T-helper 1 cell treated with Interleukin-12 subunit alpha and Interleukin-12 subunit beta and Interleukin-4 antibody, amounts not matched to agents 30 μg/mL and 1 μg/mL, for 36 hours (primary cell): ENCODE results near the gene EXOC3L1.

Experiments
- H3K27ac Mint-ChIP-seq: one replicate; pipeline ENCODE4 v1.8.0; 2021; ENCODE audit warnings: mild to moderate bottlenecking, mixed read lengths
- H3K27me3 Mint-ChIP-seq: one replicate; pipeline ENCODE4 v1.8.0; 2021; ENCODE audit warnings: low read depth, mixed read lengths
- H3K36me3 Mint-ChIP-seq: one replicate; pipeline ENCODE4 v1.8.0; 2021; ENCODE audit warnings: low read depth, mixed read lengths
- H3K4me1 Mint-ChIP-seq: one replicate; pipeline ENCODE4 v1.8.0; 2021; ENCODE audit warnings: low read depth, mixed read lengths
- H3K4me3 Mint-ChIP-seq: one replicate; pipeline ENCODE4 v1.8.0; 2021; ENCODE audit warnings: mild to moderate bottlenecking, moderate library complexity, mixed read lengths
- H3K9me3 Mint-ChIP-seq: one replicate; pipeline ENCODE4 v1.8.0; 2021; ENCODE audit warnings: mixed read lengths

EXOC3L1 gene, protein sequence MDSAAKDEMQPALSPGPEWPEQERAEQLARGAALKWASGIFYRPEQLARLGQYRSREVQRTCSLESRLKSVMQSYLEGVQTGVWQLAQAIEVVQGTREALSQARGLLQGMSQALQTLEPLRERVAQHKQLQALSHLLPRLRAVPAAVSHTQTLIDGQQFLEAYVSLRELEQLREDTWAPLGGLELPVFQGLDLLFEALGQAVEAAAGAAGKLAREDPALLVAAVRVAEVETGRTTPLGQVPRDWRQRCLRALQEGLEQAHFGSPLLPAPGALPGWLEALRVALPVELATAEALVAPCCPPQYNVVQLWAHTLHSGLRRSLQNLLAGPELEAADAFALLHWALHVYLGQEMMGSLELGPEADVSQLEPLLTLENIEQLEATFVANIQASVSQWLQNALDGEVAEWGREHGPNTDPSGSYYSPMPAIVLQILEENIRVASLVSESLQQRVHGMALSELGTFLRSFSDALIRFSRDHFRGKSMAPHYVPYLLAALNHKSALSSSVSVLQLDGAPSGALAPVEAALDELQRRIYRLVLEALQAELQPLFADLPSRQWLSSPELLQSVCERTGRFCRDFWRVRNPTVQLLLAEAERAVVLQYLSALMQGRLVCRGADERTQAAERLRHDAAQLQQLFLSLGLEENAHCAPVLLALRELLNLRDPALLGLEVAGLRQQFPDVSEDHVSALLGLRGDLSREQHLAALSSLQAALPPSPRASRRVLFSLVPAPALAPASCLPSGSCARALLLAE

GRCh38 chr16:67190041-67190440, at the start of gene EXOC3L1:
Gene EXOC3L1, minus strand, starts transcription at chr16:67190136. Its CDS starts 460 bp downstream, at chr16:67189676.
- Mint-ChIP-seq H3K36me3 (peaks cover 17% of the 10 kb centered on the region), H3K4me3 (no peak within 1 kb of the TSS), H3K27me3 (peaks cover 8% of the 10 kb centered on the region), H3K27ac (no peak within 1 kb of the TSS), H3K9me3 (no peaks in the 10 kb centered on the region), H3K4me1 (peaks cover 29% of the 10 kb centered on the region)

GRCh38 chr16:67238806-67239470, 49.0 kb upstream of the EXOC3L1 start:
- no peaks in the 10 kb centered on the region for H3K27me3 Mint-ChIP-seq
- H3K9me3 Mint-ChIP-seq: no peaks in the 10 kb centered on the region
- H3K4me3 Mint-ChIP-seq: no peak overlapping the region
- H3K36me3 Mint-ChIP-seq: peaks cover 23% of the 10 kb centered on the region
- H3K4me1 Mint-ChIP-seq: peaks cover 33% of the 10 kb centered on the region
- no peak overlapping the region for H3K27ac Mint-ChIP-seq

DNA sequence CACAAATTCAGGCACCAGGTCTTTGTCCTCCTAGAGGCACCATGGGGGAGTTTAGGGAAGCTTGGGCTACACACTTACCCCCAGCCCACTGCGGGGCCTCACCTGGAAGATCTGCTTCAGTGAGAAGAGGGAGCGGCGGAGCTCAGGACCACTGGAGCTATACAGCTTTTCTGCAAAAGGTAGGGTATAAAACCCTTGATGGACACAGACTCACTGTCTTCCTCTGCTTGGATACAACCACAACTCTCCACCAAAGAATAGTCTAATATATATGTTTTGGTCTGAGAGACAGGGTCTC, 48.3 kb upstream of the EXOC3L1 start:
- Mint-ChIP-seq H3K9me3 (no peaks in the 10 kb centered on the region), H3K4me1 (peaks cover 26% of the 10 kb centered on the region), H3K36me3 (peaks cover 26% of the 10 kb centered on the region), H3K27me3 (no peaks in the 10 kb centered on the region), H3K27ac (no peak overlapping the region), H3K4me3 (no peak overlapping the region)

GRCh38 chr16:67237396-67238277, 47.7 kb upstream of the EXOC3L1 start:
- H3K4me1 Mint-ChIP-seq: peaks cover 26% of the 10 kb centered on the region
- no peak overlapping the region for H3K27ac Mint-ChIP-seq
- H3K36me3 Mint-ChIP-seq: peaks cover 28% of the 10 kb centered on the region
- H3K27me3 Mint-ChIP-seq: no peaks in the 10 kb centered on the region
- no peaks in the 10 kb centered on the region for H3K9me3 Mint-ChIP-seq
- no peak overlapping the region for H3K4me3 Mint-ChIP-seq

DNA sequence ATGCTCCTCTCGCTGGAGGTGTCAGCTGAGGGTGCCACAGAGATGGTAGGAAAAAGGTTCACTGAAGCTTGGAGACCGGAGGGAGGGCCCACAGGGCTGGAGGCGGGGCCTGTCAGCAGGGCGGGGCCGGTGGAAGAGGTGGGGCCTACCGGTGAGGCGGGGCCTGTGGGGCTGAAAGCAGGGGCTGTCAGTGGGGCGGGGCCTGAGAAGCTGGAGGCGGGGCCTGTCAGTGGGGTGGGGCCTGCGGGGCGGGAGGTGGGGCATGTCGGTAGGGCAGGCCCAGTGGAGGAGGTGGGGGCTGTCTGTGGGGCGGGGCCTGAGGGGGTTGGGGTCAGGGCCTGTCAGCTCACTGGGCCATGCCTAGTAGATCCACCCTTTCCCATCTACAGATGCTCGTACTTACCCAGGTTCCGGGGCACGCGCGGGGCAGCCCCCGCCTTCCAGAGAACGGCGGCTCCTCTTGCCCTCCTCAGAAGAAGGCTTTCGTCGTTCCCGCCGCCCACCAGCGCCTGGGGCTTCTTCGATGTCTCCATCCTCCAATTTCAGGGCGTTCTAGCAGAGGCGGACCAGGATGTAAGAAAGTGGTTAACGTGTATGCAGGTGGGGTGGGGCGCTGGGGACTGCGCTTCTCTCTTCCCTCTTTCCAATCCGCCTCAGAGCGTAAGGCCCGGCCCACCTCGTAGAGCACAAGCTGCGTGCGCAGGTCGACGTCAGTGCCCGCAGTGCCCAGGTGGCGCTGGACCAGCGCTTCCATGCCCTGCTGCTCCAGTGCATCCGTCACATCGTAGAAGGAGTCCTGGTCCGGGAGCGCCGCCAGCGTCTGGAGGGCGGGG, 46.8 kb upstream of the EXOC3L1 start:
- Mint-ChIP-seq H3K36me3 (peaks cover 28% of the 10 kb centered on the region), H3K27me3 (no peaks in the 10 kb centered on the region), H3K4me1 (peaks cover 23% of the 10 kb centered on the region), H3K4me3 (peak overlapping the region; percentile 58), H3K9me3 (no peaks in the 10 kb centered on the region), H3K27ac (peak overlapping the region; percentile 83)

GRCh38 chr16:67235816-67236562, 46.1 kb upstream of the EXOC3L1 start:
- H3K36me3 Mint-ChIP-seq: peaks cover 30% of the 10 kb centered on the region
- peaks cover 18% of the 10 kb centered on the region for H3K4me1 Mint-ChIP-seq
- no peaks in the 10 kb centered on the region for H3K27me3 Mint-ChIP-seq
- no peaks in the 10 kb centered on the region for H3K9me3 Mint-ChIP-seq
- H3K27ac Mint-ChIP-seq: peak overlapping the region; percentile 83
- H3K4me3 Mint-ChIP-seq: peak overlapping the region; percentile 58

- Mint-ChIP-seq H3K27me3 (no peaks in the 10 kb centered on the region), H3K27ac (no peak overlapping the region), H3K4me3 (no peak overlapping the region), H3K36me3 (peaks cover 40% of the 10 kb centered on the region), H3K9me3 (no peaks in the 10 kb centered on the region), H3K4me1 (peaks cover 14% of the 10 kb centered on the region)
Observed at GRCh38 chr16:67234180-67234597, 44.3 kb upstream of the EXOC3L1 start.

GRCh38 chr16:67233596-67233995, 43.7 kb upstream of the EXOC3L1 start:
- Mint-ChIP-seq H3K4me3 (no peak overlapping the region), H3K27ac (no peak overlapping the region), H3K4me1 (peaks cover 14% of the 10 kb centered on the region), H3K27me3 (no peaks in the 10 kb centered on the region), H3K36me3 (peaks cover 39% of the 10 kb centered on the region), H3K9me3 (no peaks in the 10 kb centered on the region)

DNA sequence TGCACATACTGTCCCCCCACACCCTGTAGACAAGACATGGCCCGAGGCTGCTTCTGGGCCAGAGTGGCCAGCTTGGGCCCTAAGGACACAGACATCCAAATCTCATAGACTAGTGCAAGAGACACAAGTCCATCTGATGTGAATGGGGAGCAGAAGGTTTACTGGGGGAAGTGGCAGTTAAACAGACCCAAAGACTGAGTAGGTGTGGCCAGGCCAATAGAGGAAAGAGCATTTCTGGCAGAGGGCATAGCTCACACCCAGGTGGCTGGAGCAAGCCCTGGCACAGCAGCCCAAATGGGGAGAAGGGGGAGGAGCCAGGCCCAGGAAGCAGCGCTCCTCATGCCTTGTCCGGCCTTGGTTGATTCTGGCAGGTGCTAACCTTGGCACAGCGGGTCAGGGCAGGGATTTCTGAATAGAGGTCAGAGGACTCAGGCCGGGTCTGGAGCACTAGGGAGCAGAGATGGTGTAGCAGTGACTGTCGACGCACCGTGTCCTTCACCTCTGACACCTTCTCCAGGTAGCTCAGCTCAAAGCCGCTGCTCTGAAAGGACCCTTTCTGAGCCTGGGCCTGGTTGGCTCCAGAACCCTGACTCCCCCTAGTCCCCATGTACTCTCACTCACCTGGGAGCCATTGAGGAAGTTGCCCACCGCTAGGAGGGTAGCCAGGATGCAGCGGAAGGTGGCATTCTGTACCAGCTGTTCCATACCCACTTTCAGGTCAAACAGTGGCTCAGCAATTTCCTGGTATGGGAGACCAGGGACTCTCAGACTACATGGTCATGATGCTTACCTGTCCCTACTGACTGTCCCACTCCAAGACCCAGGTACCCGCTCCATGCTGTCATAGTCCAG, 41.1 kb upstream of the EXOC3L1 start:
- H3K4me3 Mint-ChIP-seq: no peak overlapping the region
- no peaks in the 10 kb centered on the region for H3K9me3 Mint-ChIP-seq
- H3K36me3 Mint-ChIP-seq: peaks cover 31% of the 10 kb centered on the region
- no peak overlapping the region for H3K27ac Mint-ChIP-seq
- peaks cover 15% of the 10 kb centered on the region for H3K4me1 Mint-ChIP-seq
- no peaks in the 10 kb centered on the region for H3K27me3 Mint-ChIP-seq

DNA sequence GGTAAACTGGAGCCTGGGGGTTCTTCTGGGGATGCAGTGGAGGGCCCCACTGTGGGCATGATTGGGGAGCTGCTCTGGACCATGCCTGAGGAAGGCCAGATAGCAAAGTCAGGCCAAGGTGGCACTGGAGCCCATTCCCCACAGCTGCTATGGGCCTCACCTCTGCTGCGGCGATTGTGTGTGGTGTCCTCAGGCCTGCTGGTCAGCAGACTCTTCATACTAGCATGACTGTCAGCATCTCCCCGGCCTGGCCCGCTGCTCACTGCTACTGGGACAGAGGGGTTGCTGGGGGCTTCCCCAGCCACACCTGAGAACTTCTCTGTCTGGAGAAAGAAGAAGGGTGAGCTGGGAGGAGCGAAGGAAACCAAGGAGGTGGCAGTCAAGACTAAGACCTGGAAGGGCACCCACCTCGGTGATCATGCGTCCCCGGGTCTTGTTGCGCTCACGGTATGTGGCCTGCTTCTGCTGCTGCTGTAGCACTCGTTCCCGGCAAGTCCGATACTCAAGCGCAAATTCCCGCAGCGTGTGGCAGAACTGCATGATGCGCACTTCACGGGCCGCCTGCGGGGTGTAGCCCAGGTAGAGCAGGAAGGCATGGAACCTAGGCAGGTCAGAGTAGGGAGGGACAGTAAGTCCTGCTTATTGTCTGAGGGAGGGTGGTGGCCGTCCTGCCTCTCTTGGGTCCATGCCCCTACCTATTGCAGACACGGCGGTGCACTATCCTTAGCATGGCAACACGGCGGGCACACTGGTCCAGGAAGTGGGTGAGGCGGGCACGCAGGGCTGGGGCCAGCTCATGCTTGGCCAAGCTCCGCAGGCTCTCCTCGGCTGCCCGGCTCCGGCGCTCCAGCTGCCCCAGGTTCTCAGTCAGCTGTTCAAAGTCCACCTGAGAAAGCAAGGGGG, 40.2 kb upstream of the EXOC3L1 start:
- Mint-ChIP-seq H3K36me3 (peaks cover 31% of the 10 kb centered on the region), H3K4me3 (no peak overlapping the region), H3K27me3 (no peaks in the 10 kb centered on the region), H3K27ac (no peak overlapping the region), H3K9me3 (no peaks in the 10 kb centered on the region), H3K4me1 (peaks cover 23% of the 10 kb centered on the region)

- Mint-ChIP-seq H3K4me3 (peak overlapping the region; percentile 49), H3K36me3 (peaks cover 31% of the 10 kb centered on the region), H3K27me3 (no peaks in the 10 kb centered on the region), H3K27ac (peak overlapping the region; percentile 43), H3K4me1 (peaks cover 35% of the 10 kb centered on the region), H3K9me3 (no peaks in the 10 kb centered on the region)
Observed at GRCh38 chr16:67228905-67229304, 39.0 kb upstream of the EXOC3L1 start.
